HG03064 (cell line): ENCODE results near the gene ZFAND2B.
A peak's percentile ranks its signal among the peaks of the same experiment; 100 is the strongest.
"Not testable (repeated sequence)": the region's sequence is repeated elsewhere in the genome, so short reads cannot be mapped to it uniquely, and the experiment has no call there.

Experiments used
- ATAC-seq: cut with Tn5 transposase; IDR thresholded peaks from one replicate; pipeline ENCODE4 v1.9.1; 2021; ENCODE audit warnings: low read depth; ENCODE audit not compliant: unreplicated experiment

ZFAND2B gene

DNA sequence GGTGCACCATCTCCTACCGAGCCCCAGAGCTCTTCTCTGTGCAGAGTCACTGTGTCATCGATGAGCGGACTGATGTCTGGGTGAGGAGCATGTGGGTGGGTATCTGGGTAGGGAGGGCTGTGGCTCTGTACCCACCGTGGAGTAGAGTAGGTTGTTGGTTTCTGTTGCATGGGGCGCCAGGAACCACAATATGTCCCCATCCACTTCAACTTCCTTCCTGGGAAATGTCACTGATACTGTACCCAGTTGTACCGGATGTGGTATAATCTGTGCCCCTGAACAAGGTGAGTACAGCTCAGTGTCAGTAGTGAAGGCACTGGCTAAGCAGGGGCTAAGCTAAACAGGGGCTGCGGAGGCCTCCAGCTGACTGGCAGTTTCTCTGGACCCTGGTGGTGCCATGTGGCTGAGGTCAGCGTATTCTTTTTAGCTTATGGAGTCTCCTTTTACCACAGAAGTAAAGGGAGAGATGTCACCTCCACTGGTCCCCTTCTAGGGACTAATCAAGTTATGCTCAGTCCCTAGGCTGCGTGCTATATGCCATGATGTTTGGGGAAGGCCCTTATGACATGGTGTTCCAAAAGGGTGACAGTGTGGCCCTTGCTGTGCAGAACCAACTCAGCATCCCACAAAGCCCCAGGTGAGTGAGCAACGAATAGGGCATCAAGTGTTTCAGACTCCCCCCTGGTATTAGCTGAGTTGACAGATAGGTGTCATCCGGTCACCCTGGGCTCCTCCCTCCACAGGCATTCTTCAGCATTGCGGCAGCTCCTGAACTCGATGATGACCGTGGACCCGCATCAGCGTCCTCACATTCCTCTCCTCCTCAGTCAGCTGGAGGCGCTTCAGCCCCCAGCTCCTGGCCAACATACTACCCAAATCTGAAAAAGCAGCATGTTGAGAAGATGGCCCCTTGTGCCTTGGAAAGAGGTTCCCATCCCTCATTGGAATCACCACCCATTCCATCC lies 41.4 kb downstream of the ZFAND2B start:
- no peak for ATAC-seq

- ATAC-seq: no peak
These were observed 42.2 kb downstream of the ZFAND2B start for GRCh38 chr2:219248845-219249202.

GRCh38 chr2:219249203-219249980 lies 42.8 kb downstream of the ZFAND2B start:
- peak; percentile 49 for ATAC-seq

DNA sequence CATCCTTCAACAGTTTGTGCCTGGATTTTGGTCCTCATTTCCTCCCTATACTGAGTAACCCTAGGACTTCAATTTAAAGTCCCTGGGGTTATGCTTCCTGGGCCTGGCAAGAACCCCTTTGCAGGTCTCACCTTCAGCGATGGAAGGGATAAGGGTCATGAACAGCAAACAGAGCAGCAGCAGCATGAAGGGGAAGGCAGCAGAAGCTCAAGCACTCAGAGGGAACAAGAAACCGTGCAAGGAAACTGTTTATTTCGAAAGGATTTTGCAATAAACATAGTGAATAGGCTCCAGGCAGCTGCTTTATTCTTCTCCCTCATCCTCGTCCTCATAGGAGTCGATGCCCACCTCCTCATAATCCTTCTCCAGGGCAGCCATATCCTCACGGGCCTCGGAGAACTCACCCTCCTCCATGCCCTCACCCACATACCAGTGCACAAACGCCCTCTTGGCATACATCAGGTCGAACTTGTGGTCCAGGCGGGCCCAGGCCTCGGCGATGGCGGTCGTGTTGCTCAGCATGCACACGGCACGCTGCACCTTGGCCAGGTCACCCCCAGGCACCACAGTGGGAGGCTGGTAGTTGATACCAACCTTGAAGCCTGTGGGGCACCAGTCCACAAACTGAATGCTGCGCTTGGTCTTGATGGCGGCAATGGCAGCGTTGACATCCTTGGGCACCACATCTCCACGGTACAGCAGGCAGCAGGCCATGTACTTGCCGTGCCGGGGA lies 43.6 kb downstream of the ZFAND2B start:
- no peak for ATAC-seq

GRCh38 chr2:219251656-219252055 lies 45.1 kb downstream of the ZFAND2B start:
- ATAC-seq: no peak

DNA sequence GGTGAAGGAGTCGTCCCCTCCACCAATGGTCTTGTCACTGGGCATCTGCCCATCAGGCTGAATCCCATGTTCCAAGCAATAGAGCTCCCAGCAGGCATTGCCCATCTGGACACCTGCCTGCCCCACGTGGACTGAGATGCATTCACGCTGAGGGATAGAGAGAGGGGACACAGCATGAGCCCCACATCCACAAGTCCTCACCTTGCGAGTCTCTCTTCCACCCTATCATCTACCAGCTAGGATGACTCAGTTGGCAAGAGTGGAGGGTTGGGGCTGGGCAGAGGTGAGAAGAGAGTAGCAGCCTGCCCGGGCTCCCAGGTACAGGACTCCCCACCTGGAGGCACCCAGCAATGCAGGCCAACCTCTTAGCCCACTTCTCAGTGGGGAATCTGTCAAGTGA lies 45.5 kb downstream of the ZFAND2B start:
- no peak for ATAC-seq

DNA sequence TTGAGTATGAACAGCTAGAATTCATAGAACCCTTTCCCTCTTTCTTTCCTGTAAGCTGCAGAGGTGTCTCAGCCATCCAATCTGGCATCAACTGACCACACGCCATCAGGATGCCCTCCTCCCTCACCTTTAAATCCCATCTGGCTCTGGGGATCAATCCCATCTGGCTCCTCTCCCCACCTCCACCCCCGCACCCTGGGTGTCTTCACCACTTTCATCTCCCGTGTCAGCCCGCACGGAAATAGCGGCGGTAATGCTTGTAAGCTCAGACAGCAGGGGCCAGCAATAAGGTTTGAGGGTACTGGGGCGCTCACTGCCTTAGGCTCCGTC lies 46.0 kb downstream of the ZFAND2B start:
- ATAC-seq: no peak

DNA sequence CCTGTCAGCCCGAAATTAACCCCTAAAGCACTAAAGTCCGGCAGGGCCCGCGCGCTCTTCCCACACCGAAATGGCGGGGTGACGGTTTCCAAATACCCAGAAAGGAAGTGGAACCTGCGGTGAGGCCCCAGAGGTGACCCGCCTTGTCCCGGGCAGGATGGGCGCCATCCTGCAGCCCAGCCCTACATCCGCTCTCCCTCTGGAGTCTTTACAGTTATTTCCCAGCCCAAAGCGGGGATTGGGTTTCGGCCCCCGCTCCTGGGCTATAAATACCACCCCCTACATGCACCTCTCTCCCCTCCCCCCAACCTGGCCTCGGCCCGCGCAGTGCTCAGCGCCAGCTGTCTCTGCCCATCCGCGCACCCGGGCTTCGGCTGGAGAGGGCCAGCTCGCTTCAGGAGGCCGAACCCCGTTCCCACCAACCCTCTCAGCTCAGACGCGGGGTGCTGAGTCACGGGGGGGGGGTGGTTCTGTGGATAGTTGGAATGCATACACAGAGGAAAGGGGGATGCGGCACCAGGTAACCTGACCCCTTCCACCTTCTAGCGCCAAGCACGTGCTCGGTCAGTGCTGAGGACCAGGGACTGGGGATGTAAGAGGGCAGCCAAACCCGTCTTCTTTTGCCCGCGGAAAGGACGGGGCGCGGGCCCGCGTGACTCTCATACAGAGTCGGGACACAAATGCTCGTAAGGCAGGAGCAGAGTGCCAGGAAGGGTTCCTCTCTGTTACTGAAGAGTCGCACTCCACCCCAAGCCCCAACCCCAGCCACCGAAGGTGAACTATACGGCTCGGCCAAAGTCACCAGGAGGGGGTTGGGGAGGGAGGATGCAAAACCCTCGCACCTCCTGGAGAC lies 46.5 kb downstream of the ZFAND2B start, which contains the start of gene TUBA4B:
TSS of gene TUBA4B (plus strand) at position 344 of the 853 bp plus-strand sequence. CDS start at position 509, 165 bp downstream.
- ATAC-seq: peak; percentile 11

GRCh38 chr2:219253753-219254589 lies 47.4 kb downstream of the ZFAND2B start, which contains the start of gene TUBA4A:
Gene TUBA4A (minus strand): TSS chr2:219253918. CDS start chr2:219253858, 60 bp downstream.
- peak; percentile 44 for ATAC-seq

DNA sequence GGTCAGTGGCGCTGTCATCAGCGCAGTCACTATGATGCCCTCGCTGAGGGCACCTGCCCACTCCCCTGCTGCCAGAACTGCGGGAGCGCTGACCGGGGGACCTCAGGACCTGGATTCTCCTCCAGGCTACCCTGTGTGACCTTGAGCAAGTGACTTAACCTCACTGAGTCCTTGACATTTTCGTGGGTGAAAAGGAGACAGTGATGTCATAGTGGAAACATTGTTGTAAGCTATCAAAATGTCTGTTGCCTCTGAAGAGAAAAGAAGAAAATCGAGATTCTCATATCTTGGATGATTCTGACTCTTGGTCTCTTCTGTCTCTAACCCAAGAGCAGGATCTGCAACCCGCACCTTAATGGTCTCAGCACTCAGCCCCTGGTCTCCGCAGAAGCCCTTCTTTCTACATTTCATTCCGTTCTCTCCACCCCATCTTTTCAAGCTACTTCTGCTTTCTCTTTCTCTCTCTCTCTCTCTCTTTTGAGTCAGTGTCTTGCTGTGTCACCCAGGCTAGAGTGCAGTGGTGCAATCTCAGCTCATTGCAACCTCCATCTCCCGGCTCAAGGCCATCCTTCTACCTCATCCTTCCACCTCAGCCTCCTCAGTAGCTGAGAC lies 48.1 kb downstream of the ZFAND2B start:
- peak; percentile 9 for ATAC-seq

DNA sequence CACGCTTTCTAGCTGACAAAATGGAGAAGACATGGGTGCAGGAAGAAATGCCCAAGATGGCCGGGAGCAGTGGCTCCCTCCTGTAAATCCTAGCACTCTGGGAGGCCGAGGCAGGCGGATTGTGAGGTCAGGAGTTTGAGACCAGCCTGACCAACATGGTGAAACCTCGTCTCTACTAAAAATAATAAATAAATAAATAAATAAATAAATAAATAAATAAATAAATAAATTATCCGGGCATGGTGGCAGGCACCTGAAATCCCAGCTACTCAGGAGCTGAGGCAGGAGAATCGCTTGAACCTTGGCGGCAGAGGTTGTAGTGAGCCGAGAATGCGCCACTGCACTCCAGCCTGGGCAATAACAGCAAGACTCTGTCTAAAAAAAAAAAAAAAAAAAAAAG lies 52.4 kb downstream of the ZFAND2B start:
- ATAC-seq: not testable (repeated sequence)
